ENCODE results near the gene MINDY4. TPM values are rescaled to one million over a fixed set of nuclear protein-coding genes. Genes with fewer than 3 reads are reported as not detected.

The MINDY4 gene
- total RNA-seq, 1 donor from 2014 or later: 20.1 TPM

DNA sequence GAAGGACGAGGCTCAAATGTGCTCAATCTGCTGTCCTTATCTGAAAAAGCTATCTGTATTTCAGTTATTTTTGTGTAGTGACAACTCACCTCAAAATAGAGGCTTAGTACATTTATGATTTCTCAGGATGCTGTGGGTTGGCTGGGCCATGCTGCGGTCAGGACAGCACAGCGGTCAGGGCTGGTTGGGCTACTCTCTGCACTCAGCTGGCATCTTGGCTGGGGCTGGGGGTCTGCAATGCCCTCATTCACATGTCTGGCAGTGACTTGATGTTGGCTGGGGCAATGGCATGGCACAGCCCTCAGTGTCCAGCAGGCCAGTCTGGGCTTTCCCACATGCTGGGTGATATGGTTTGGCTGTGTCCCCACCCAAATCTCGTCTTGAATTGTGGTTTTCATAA is 34.9 kb upstream of the MINDY4 start:
- DNase-seq (peak; percentile 44), ATAC-seq (no peak)
- Histone ChIP-seq H3K27ac (no peak overlapping the region), H3K4me1 (no peaks in the 10 kb centered on the region), H3K36me3 (no peaks in the 10 kb centered on the region), H3K4me3 (no peak overlapping the region), H3K9me3 (no peaks in the 10 kb centered on the region), H3K27me3 (no peaks in the 10 kb centered on the region)
- intact Hi-C loops (cut with DNase I): no loop called here
- TF ChIP-seq, protein P1, sequence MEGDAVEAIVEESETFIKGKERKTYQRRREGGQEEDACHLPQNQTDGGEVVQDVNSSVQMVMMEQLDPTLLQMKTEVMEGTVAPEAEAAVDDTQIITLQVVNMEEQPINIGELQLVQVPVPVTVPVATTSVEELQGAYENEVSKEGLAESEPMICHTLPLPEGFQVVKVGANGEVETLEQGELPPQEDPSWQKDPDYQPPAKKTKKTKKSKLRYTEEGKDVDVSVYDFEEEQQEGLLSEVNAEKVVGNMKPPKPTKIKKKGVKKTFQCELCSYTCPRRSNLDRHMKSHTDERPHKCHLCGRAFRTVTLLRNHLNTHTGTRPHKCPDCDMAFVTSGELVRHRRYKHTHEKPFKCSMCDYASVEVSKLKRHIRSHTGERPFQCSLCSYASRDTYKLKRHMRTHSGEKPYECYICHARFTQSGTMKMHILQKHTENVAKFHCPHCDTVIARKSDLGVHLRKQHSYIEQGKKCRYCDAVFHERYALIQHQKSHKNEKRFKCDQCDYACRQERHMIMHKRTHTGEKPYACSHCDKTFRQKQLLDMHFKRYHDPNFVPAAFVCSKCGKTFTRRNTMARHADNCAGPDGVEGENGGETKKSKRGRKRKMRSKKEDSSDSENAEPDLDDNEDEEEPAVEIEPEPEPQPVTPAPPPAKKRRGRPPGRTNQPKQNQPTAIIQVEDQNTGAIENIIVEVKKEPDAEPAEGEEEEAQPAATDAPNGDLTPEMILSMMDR (IDR thresholded peaks at IDR 0.05): no peak

DNA sequence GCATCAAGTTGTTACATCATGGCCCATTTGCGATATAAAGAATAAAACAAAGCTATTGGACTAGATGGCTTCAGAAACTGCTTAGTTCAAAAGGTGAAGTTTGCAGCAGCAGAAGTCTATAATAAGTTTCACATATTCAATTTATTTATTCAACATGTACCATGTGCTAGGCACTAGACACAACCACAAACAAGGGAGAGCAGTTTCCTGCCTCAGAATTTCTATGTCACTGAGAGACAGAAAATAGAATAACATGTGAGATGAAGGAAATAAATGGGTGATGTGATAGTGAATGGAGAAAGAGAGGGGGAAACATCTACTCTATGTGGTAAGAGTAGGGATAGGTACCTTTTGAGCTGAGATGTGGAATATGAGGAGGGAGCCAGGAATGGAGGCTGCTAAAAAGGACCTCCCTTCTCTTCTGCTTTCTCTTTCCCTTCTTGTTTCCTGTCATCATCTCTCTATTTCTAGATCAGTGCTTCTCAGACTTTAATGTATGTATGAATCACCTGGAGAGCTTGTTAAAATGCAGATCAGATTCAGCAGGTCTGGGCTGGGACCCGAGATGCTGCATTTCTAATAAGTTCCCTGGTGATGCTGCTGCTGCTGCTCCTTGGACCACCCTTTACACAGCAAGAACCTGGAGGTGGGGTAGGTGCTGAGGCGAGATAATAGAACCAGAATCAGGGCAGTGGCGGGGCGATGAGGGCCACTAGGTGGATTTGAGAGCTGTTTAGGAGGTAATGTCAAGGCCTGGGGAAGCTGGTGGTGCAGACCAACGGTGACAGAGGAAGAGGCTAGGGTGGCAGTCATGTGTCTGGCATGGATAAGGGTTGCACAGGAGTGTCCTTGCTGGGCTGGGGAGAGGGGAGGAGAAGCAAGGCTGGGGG is 32.9 kb upstream of the MINDY4 start:
- no peaks in the 10 kb centered on the region for H3K4me1 ChIP-seq
- TF ChIP-seq, protein P1 (IDR thresholded peaks at IDR 0.05): no peak
- ATAC-seq (no peak), DNase-seq (peak; percentile 29)
- no peak overlapping the region for H3K4me3 ChIP-seq
- intact Hi-C loops (cut with DNase I): no loop called here
- no peaks in the 10 kb centered on the region for H3K27me3 ChIP-seq
- H3K9me3 ChIP-seq: no peaks in the 10 kb centered on the region
- no peak overlapping the region for H3K27ac ChIP-seq
- no peaks in the 10 kb centered on the region for H3K36me3 ChIP-seq

DNA sequence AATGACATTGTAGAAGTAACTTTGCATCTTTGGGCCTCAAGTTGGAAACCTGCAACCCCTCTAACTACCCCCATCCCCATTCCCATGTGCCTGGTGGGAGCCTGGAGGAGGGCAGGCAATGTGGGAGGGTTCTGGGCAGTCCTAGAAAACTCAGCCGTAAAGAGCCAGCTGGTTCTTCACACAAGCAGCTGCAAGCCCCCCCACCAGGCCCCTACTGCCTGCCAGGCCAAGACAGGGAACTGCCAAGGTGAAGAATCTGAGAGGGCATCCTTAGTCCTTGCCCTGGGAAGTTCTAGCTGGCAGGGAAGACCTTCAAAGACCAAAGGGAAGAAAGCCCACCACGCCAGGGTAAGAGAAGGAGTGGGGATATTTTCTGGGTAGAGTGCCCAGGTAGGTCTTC is 31.5 kb upstream of the MINDY4 start:
- Histone ChIP-seq H3K4me1 (no peaks in the 10 kb centered on the region), H3K36me3 (no peaks in the 10 kb centered on the region), H3K4me3 (no peak overlapping the region), H3K9me3 (no peaks in the 10 kb centered on the region), H3K27ac (no peak overlapping the region), H3K27me3 (no peaks in the 10 kb centered on the region)
- DNase-seq (peak; percentile 53), ATAC-seq (no peak)
- TF ChIP-seq, protein P1 (IDR thresholded peaks at IDR 0.05): no peak
- intact Hi-C loops (cut with DNase I): no loop called here

DNA sequence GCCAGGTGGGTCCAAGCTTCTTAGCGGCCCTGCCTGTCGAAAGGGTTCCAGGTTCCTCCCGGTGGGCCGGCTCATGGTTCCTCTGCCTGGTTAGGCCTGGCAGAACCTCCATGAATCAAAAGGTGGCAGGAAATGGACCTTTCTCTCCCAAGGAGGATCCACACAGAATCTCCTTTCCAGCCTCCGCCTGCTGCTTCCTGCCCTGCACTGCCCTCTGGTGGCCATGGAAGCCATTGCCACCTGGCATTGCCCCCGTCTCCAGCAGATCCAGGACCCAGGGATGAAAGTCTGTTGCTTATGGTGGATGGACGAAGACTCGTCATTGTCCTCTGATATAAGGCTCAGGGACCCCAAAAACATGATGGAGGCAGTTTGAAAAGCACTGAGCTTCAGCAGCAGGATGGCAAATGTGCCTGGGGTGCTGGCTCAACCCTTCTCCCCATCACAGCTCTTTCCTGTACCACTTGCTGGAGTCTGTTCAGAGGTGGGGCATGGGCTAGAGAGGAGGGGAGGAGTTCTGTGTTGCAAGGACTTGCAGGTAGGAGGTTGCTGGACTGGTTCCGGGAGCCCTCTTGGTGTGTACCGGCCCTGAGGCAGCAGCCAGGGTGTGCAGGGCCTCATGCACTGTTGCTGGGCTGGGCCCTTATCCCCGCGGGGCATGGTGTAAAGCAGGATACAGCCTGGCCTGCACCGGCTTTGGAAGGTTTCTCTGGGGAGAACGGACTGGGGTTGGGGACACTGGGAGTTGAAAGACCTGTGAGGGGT is 30.6 kb upstream of the MINDY4 start:
- H3K27me3 ChIP-seq: no peaks in the 10 kb centered on the region
- no peaks in the 10 kb centered on the region for H3K9me3 ChIP-seq
- intact Hi-C loops (cut with DNase I): no loop called here
- no peaks in the 10 kb centered on the region for H3K4me1 ChIP-seq
- H3K27ac ChIP-seq: no peak overlapping the region
- no peaks in the 10 kb centered on the region for H3K36me3 ChIP-seq
- peak; percentile 88 for ATAC-seq
- peak; percentile 86 for DNase-seq
- H3K4me3 ChIP-seq: no peak overlapping the region
- TF ChIP-seq, protein P1 (IDR thresholded peaks at IDR 0.05): peak; percentile 99

DNA sequence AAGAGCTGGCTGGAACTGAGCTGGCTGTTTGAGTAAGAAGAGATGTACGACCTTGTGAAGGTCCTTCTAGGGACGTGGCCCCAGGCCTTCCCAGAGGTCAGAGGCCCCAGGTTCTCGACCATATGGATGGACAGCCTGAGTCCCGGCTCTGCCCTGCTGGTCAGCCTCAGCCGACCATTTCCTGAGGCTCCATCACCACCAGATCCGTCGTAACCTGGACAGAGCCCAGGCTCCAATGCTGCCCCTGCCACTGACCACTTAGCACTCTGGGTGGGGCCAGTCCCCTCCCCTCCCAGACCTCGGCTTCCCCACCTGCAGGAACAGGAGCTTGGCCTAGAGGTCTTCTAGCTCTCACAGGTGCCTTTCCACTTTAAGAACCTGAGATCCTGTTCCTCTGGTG is 29.9 kb upstream of the MINDY4 start:
- no peaks in the 10 kb centered on the region for H3K4me1 ChIP-seq
- intact Hi-C loops (cut with DNase I): no loop called here
- H3K36me3 ChIP-seq: no peaks in the 10 kb centered on the region
- H3K9me3 ChIP-seq: no peaks in the 10 kb centered on the region
- TF ChIP-seq, protein P1 (IDR thresholded peaks at IDR 0.05): no peak
- H3K27me3 ChIP-seq: no peaks in the 10 kb centered on the region
- DNase-seq: peak; percentile 51
- no peak overlapping the region for H3K4me3 ChIP-seq
- no peak overlapping the region for H3K27ac ChIP-seq
- no peak for ATAC-seq

Measured in upper lobe of right lung (tissue), 1 donor.